HepG2 (cell line): Measurements from ENCODE around the gene PTCRA. TPM values are rescaled to one million over a fixed set of nuclear protein-coding genes. Genes with fewer than 3 reads are reported as not detected.

Source experiments
- ARID4A ChIP-seq: sonication (generic); formaldehyde crosslinking; IDR thresholded peaks from 2 replicates; pipeline ENCODE4 v1.5.0; 2020; ENCODE audit warnings: mild to moderate bottlenecking, missing genetic modification reagents, borderline replicate concordance
- DR1 ChIP-seq: sonication (generic); formaldehyde crosslinking; IDR thresholded peaks from 2 replicates; pipeline ENCODE4 v1.8.0; 2021; ENCODE audit warnings: mild to moderate bottlenecking, missing genetic modification reagents, inconsistent platforms
- GLMP ChIP-seq: sonication (generic); formaldehyde crosslinking; IDR thresholded peaks from 2 replicates; pipeline ENCODE4 v1.9.0; 2021; ENCODE audit warnings: missing genetic modification reagents, mild to moderate bottlenecking, borderline replicate concordance
- U2AF2 ChIP-seq: fragments of 200-400 bp; formaldehyde crosslinking; IDR thresholded peaks from 2 replicates; pipeline ENCODE4 v1.6.1; 2017; ENCODE audit warnings: low read depth, mild to moderate bottlenecking, low read length
- ZNF333 ChIP-seq: sonication (generic); formaldehyde crosslinking; IDR thresholded peaks from 2 replicates; pipeline ENCODE4 v1.4.0; 2020; ENCODE audit warnings: mild to moderate bottlenecking, missing genetic modification reagents, borderline replicate concordance
- ZNF350 ChIP-seq: sonication (generic); formaldehyde crosslinking; IDR thresholded peaks from 2 replicates; pipeline ENCODE4 v1.4.0; 2020; ENCODE audit warnings: mild to moderate bottlenecking, low read depth, missing genetic modification reagents, borderline replicate concordance
- ZNF703 ChIP-seq: sonication (generic); formaldehyde crosslinking; IDR thresholded peaks from 2 replicates; pipeline ENCODE4 v1.5.1; 2020; ENCODE audit warnings: missing genetic modification reagents, mild to moderate bottlenecking, moderate library complexity, borderline replicate concordance
- polyA plus RNA-seq, 8 experiments: library from polyadenylated mRNA; depleted of rRNA in 3 of 8; stranded (reverse) in 7 of 8; unstranded in 1 of 8; fragments of >200 nt; fragmentation: Illumina TruSeq in 4 of 8; extraction: Trizol in 4 of 8; gene quantifications; 2 replicates each; pipeline versions ENCODE4 v1.2.1 to v1.2.3, GENCODE V29; 2011 to 2016; ENCODE audit warnings: low read depth in 4 of 8, missing spikeins in 1 of 8, mixed read lengths in 1 of 8; ENCODE audit not compliant: insufficient read depth in 1 of 8
- total RNA-seq, 5 experiments: library from RNA; depleted of rRNA; stranded (reverse); fragments of >200 nt; fragmentation: Illumina TruSeq; extraction: Trizol; gene quantifications; 2 replicates each; pipeline ENCODE4 v1.2.3, GENCODE V29; 2016; ENCODE audit warnings: low read depth in 1 of 5
- TF ChIP-seq, protein P1 (sequence below): sonication (generic); formaldehyde crosslinking; IDR thresholded peaks from 2 replicates; pipeline ENCODE4 v1.4.0; 2020; ENCODE audit warnings: missing genetic modification reagents
- TF ChIP-seq, protein P2 (sequence below): sonication (generic); formaldehyde crosslinking; IDR thresholded peaks from 2 replicates; pipeline ENCODE4 v1.4.0; 2020; ENCODE audit warnings: missing genetic modification reagents, mild to moderate bottlenecking, borderline replicate concordance
- TF ChIP-seq, protein P3 (sequence below): sonication (generic); formaldehyde crosslinking; IDR thresholded peaks from 2 replicates; pipeline ENCODE4 v1.4.0; 2020; ENCODE audit warnings: mild to moderate bottlenecking, missing genetic modification reagents

Gene PTCRA
- total and polyA plus RNA-seq, 2 of the 13 experiments (the other 11 are each of a cell fraction or from before 2014, with no cell fraction given): not detected

DNA sequence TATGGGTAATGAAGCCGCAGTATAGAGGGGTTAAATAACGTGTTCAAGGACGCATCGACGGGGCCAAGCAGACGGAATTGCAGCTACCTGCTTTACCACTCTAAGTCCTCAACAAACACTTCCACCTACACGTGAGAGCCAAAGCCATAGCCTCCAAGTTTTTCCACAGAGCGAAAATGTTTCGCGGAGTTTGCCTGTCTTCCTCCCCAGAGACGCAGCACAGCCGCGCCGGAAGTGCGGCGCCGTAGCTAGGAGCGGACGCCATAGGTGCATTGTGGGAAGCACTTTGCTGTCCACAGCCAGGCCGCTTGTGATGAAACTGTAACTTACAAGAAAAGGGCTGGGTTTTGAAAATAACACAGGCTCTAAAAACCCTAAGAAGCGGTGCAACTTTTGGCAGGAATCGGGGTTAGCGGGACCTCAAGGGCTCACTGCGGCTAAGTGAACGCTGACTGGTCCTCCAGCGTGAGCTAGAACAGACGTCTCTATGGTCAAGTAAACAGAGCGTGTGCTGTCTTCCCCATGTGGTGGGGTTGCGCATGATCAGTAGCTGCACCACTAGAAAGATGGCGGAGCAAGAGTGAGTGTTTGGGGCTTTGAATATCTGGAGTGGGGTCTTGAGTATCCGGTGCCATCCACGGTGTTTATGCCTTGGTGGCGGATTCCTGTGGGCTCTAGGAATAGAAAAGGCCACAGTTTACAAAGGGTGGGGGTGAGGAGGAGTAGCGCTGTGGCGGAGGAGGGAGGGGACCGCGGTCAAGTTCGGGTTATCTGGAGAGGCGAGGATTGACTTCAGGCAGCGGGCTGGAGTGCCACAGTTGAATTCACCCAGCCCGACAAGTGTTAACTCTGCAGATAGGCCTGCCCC is 36.2 kb upstream of the PTCRA start, which contains the start of gene RPL7L1 (continued):
- TF ChIP-seq ARID4A (peak; percentile 90), ZNF703 (CRISPR knock-in tag) (no peak; the same call in 1 of the 2 replicates), GLMP (CRISPR knock-in tag) (no peak), DR1 (CRISPR knock-in tag) (peak; percentile 89), U2AF2 (no peak), ZNF333 (no peak), ZNF350 (CRISPR knock-in tag) (peak; percentile 89)
- TF ChIP-seq, protein P1, sequence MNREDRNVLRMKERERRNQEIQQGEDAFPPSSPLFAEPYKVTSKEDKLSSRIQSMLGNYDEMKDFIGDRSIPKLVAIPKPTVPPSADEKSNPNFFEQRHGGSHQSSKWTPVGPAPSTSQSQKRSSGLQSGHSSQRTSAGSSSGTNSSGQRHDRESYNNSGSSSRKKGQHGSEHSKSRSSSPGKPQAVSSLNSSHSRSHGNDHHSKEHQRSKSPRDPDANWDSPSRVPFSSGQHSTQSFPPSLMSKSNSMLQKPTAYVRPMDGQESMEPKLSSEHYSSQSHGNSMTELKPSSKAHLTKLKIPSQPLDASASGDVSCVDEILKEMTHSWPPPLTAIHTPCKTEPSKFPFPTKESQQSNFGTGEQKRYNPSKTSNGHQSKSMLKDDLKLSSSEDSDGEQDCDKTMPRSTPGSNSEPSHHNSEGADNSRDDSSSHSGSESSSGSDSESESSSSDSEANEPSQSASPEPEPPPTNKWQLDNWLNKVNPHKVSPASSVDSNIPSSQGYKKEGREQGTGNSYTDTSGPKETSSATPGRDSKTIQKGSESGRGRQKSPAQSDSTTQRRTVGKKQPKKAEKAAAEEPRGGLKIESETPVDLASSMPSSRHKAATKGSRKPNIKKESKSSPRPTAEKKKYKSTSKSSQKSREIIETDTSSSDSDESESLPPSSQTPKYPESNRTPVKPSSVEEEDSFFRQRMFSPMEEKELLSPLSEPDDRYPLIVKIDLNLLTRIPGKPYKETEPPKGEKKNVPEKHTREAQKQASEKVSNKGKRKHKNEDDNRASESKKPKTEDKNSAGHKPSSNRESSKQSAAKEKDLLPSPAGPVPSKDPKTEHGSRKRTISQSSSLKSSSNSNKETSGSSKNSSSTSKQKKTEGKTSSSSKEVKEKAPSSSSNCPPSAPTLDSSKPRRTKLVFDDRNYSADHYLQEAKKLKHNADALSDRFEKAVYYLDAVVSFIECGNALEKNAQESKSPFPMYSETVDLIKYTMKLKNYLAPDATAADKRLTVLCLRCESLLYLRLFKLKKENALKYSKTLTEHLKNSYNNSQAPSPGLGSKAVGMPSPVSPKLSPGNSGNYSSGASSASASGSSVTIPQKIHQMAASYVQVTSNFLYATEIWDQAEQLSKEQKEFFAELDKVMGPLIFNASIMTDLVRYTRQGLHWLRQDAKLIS (CRISPR knock-in tag): peak; percentile 77; the same call in 1 of the 2 replicates
- TF ChIP-seq, protein P2, sequence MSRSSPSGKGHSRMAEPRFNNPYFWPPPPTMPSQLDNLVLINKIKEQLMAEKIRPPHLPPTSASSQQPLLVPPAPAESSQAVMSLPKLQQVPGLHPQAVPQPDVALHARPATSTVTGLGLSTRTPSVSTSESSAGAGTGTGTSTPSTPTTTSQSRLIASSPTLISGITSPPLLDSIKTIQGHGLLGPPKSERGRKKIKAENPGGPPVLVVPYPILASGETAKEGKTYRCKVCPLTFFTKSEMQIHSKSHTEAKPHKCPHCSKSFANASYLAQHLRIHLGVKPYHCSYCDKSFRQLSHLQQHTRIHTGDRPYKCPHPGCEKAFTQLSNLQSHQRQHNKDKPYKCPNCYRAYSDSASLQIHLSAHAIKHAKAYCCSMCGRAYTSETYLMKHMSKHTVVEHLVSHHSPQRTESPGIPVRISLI: peak; percentile 37; the same call in 1 of the 2 replicates
- TF ChIP-seq, protein P3, sequence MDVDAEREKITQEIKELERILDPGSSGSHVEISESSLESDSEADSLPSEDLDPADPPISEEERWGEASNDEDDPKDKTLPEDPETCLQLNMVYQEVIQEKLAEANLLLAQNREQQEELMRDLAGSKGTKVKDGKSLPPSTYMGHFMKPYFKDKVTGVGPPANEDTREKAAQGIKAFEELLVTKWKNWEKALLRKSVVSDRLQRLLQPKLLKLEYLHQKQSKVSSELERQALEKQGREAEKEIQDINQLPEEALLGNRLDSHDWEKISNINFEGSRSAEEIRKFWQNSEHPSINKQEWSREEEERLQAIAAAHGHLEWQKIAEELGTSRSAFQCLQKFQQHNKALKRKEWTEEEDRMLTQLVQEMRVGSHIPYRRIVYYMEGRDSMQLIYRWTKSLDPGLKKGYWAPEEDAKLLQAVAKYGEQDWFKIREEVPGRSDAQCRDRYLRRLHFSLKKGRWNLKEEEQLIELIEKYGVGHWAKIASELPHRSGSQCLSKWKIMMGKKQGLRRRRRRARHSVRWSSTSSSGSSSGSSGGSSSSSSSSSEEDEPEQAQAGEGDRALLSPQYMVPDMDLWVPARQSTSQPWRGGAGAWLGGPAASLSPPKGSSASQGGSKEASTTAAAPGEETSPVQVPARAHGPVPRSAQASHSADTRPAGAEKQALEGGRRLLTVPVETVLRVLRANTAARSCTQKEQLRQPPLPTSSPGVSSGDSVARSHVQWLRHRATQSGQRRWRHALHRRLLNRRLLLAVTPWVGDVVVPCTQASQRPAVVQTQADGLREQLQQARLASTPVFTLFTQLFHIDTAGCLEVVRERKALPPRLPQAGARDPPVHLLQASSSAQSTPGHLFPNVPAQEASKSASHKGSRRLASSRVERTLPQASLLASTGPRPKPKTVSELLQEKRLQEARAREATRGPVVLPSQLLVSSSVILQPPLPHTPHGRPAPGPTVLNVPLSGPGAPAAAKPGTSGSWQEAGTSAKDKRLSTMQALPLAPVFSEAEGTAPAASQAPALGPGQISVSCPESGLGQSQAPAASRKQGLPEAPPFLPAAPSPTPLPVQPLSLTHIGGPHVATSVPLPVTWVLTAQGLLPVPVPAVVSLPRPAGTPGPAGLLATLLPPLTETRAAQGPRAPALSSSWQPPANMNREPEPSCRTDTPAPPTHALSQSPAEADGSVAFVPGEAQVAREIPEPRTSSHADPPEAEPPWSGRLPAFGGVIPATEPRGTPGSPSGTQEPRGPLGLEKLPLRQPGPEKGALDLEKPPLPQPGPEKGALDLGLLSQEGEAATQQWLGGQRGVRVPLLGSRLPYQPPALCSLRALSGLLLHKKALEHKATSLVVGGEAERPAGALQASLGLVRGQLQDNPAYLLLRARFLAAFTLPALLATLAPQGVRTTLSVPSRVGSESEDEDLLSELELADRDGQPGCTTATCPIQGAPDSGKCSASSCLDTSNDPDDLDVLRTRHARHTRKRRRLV (CRISPR knock-in tag): peak; percentile 83
